H9 (cell line): ENCODE data around the gene GDF15. TPM values are rescaled to one million over a fixed set of nuclear protein-coding genes. Genes with fewer than 3 reads are reported as not detected.

Source experiments
- DNase-seq: peaks from one replicate; pipeline ENCODE4 v3.0.0-alpha.2; 2017
- H2AFZ ChIP-seq: one replicate; pipeline ENCODE4 v1.6.1; 2013; ENCODE audit warnings: mild to moderate bottlenecking, low read length, control low read depth, moderate library complexity
- H2AK5ac ChIP-seq: 2 replicates; pipeline ENCODE4 v1.6.1; 2013; ENCODE audit warnings: low read length, control low read depth, mixed read lengths; ENCODE audit not compliant: insufficient read length
- H2BK120ac ChIP-seq: one replicate; pipeline ENCODE4 v1.6.1; 2013; ENCODE audit warnings: low read depth, mild to moderate bottlenecking, low read length, control low read depth, inconsistent platforms; ENCODE audit not compliant: poor library complexity, severe bottlenecking
- H2BK12ac ChIP-seq: 2 replicates; pipeline ENCODE4 v1.6.1; 2013; ENCODE audit warnings: low read length, control low read depth, mixed read lengths, low read depth; ENCODE audit not compliant: insufficient read length
- H2BK15ac ChIP-seq: 2 replicates; pipeline ENCODE4 v1.6.1; 2013; ENCODE audit warnings: low read depth, low read length, control low read depth
- H2BK20ac ChIP-seq: one replicate; pipeline ENCODE4 v1.6.1; 2013; ENCODE audit warnings: low read depth, mild to moderate bottlenecking, low read length, control low read depth, inconsistent platforms; ENCODE audit not compliant: poor library complexity, severe bottlenecking
- H2BK5ac ChIP-seq: 2 replicates; pipeline ENCODE4 v1.6.1; 2013; ENCODE audit warnings: low read length, control low read depth, mixed read lengths; ENCODE audit not compliant: insufficient read length
- H3K14ac ChIP-seq: 2 replicates; pipeline ENCODE4 v1.6.1; 2013; ENCODE audit warnings: low read length, control low read depth; ENCODE audit not compliant: insufficient read depth
- H3K18ac ChIP-seq: 2 replicates; pipeline ENCODE4 v1.6.1; 2013; ENCODE audit warnings: low read depth, mild to moderate bottlenecking, mixed read lengths, low read length, control low read depth; ENCODE audit not compliant: insufficient read length
- H3K23ac ChIP-seq: 2 replicates; pipeline ENCODE4 v1.6.1; 2013; ENCODE audit warnings: low read length, control low read depth, mixed read lengths, low read depth; ENCODE audit not compliant: insufficient read length
- H3K23me2 ChIP-seq: 2 replicates; pipeline ENCODE4 v1.6.1; 2013; ENCODE audit warnings: low read depth, mild to moderate bottlenecking, mixed read lengths, low read length, control low read depth; ENCODE audit not compliant: insufficient read length, poor library complexity, severe bottlenecking
- H3K27ac ChIP-seq: 2 replicates; pipeline ENCODE4 v1.5.1; 2013; ENCODE audit warnings: low read length, control low read depth, mixed read lengths, low read depth; ENCODE audit not compliant: insufficient read length
- H3K27me3 ChIP-seq: 2 replicates; pipeline ENCODE4 v1.6.1; 2013; ENCODE audit warnings: low read length, control low read depth, inconsistent platforms; ENCODE audit not compliant: insufficient read depth
- H3K4ac ChIP-seq: 2 replicates; pipeline ENCODE4 v1.6.1; 2013; ENCODE audit warnings: low read depth, mild to moderate bottlenecking, control low read depth, inconsistent platforms, low read length, moderate library complexity
- H3K4me1 ChIP-seq: 2 replicates; pipeline ENCODE4 v1.6.1; 2013; ENCODE audit warnings: low read length, control low read depth, inconsistent platforms; ENCODE audit not compliant: insufficient read depth
- H3K4me2 ChIP-seq: 2 replicates; pipeline ENCODE4 v1.6.1; 2013; ENCODE audit warnings: low read length, control low read depth, mixed read lengths; ENCODE audit not compliant: insufficient read length, insufficient read depth
- H3K56ac ChIP-seq: 2 replicates; pipeline ENCODE4 v1.6.1; 2013; ENCODE audit warnings: low read depth, mild to moderate bottlenecking, mixed read lengths, low read length, control low read depth; ENCODE audit not compliant: insufficient read length
- H3K79me1 ChIP-seq: 2 replicates; pipeline ENCODE4 v1.6.1; 2013; ENCODE audit warnings: low read depth, mild to moderate bottlenecking, moderate library complexity, low read length, control low read depth, inconsistent platforms; ENCODE audit not compliant: insufficient read depth, poor library complexity, severe bottlenecking
- H3K79me2 ChIP-seq: 2 replicates; pipeline ENCODE4 v1.6.1; 2013; ENCODE audit warnings: low read length, control low read depth, inconsistent platforms; ENCODE audit not compliant: insufficient read depth
- H3K9ac ChIP-seq: 2 replicates; pipeline ENCODE4 v1.6.1; 2013; ENCODE audit warnings: low read length, control low read depth, mixed read lengths; ENCODE audit not compliant: insufficient read length; ENCODE audit errors: extremely low read depth
- H3K9me3 ChIP-seq: one replicate; pipeline ENCODE4 v1.6.1; 2013; ENCODE audit warnings: low read depth, low read length, inconsistent platforms; ENCODE audit not compliant: control insufficient read depth
- H3T11ph ChIP-seq: one replicate; pipeline ENCODE4 v1.6.1; 2013; ENCODE audit warnings: mild to moderate bottlenecking, low read length, control low read depth, inconsistent platforms
- H4K20me1 ChIP-seq: one replicate; pipeline ENCODE4 v1.6.1; 2013; ENCODE audit not compliant: control insufficient read depth, insufficient read length, insufficient read depth
- H4K5ac ChIP-seq: 2 replicates; pipeline ENCODE4 v1.6.1; 2013; ENCODE audit warnings: low read depth, mild to moderate bottlenecking, mixed read lengths, low read length, control low read depth; ENCODE audit not compliant: insufficient read length
- H4K8ac ChIP-seq: replicated peaks from 2 replicates; pipeline ENCODE4 v1.6.1; 2013; ENCODE audit warnings: low read length, control low read depth, mixed read lengths, low read depth; ENCODE audit not compliant: insufficient read length
- H4K91ac ChIP-seq: 2 replicates; pipeline ENCODE4 v1.6.1; 2013; ENCODE audit warnings: low read depth, mild to moderate bottlenecking, moderate library complexity, mixed read lengths, low read length, control low read depth; ENCODE audit not compliant: insufficient read length
- H3K27ac Mint-ChIP-seq, 3 experiments: 2 replicates in 2 of 3; 3 replicates in 1 of 3; pipeline ENCODE4 v1.8.0; 2020 to 2021; ENCODE audit warnings: mixed read lengths in 3 of 3, mild to moderate bottlenecking in 1 of 3, moderate library complexity in 1 of 3
- H3K27me3 Mint-ChIP-seq: 2 replicates; pipeline ENCODE4 v1.8.0; 2021; ENCODE audit warnings: low read depth, mild to moderate bottlenecking, moderate library complexity, mixed read lengths
- H3K36me3 Mint-ChIP-seq, 3 experiments: 2 replicates in 2 of 3; 3 replicates in 1 of 3; pipeline ENCODE4 v1.8.0; 2020 to 2021; ENCODE audit warnings: low read depth in 3 of 3, mixed read lengths in 3 of 3; ENCODE audit not compliant: insufficient read depth in 1 of 3
- H3K4me1 Mint-ChIP-seq, 2 experiments: 2 replicates each; pipeline ENCODE4 v1.8.0; 2020; ENCODE audit warnings: mixed read lengths in 2 of 2
- H3K4me3 Mint-ChIP-seq, 2 experiments: 2 replicates in 1 of 2; 3 replicates in 1 of 2; pipeline ENCODE4 v1.8.0; 2020 to 2021; ENCODE audit warnings: mild to moderate bottlenecking in 2 of 2, mixed read lengths in 2 of 2, moderate library complexity in 1 of 2
- H3K9me3 Mint-ChIP-seq, 2 experiments: 2 replicates in 1 of 2; 3 replicates in 1 of 2; pipeline ENCODE4 v1.8.0; 2020; ENCODE audit warnings: mild to moderate bottlenecking in 2 of 2, mixed read lengths in 2 of 2, moderate library complexity in 1 of 2
- WGBS: extraction: QIAGEN DNeasy Blood & Tissue Kit; methylation state at CpG from one replicate; pipeline ENCODE4 v1.1.7; 2013; ENCODE audit warnings: missing lambda C conversion rate, low lambda C conversion rate, mixed read lengths; ENCODE audit not compliant: insufficient read length; ENCODE audit errors: extremely low coverage; 5-methylcytosine and 5-hydroxymethylcytosine counted together
- total RNA-seq: library from RNA; stranded (reverse); gene quantifications from 2 replicates; pipeline ENCODE4 v1.2.1, GENCODE V29; 2021
- TF ChIP-seq, protein P1 (sequence below): fragments of 200-600 bp; sonication (generic); conservative IDR thresholded peaks from 3 replicates; pipeline ENCODE4 v1.8.0; 2021; ENCODE audit warnings: antibody characterized with exemption, mild to moderate bottlenecking

GDF15 gene
- total RNA-seq, 1 experiment from 2014 or later, result 5.7 TPM

DNA sequence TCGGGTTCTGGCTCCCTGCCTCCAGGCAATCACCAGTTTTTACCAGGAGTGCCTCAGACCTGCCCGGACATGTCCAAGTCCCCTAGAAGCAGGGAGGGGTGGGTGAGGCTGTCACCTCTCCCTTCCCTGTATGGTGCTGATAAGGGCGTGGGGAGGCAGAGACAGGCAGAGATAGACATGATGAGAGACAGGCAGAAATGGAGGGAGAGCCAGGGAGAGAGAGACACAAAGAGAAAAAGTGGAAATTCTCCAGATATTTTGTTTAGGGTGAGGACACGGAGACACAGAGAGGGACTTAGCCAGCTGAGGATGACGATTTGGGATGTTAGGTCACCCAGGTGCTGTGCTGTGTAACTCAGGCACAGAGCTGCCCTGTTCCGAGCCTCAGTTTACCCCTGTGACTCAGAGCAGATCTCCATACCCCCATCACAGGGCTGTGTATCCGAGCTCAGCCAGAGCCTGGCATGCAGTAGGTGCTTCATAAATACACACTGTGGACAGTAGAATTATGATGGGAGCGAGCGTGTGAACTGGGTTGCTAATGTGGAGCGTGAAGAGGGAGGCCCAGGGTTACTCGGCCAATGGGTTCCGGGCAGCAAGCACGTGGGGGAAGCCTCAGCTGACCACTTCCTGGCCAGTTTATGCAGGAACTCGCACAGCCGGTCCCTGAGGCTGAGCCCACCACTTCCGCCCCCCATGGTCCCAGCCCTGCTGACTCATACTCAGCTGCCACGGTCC is 11.9 kb upstream of the GDF15 start:
- peak overlapping the region; percentile 48 for H3K4ac ChIP-seq
- H2BK120ac ChIP-seq, result peak overlapping the region; percentile 15
- Mint-ChIP-seq H3K9me3 (no peaks in the 10 kb centered on the region; a peak in 1 of 5 replicates), H3K4me3 (peak overlapping the region in 1 of 2 experiments; percentile 46; a peak in 3 of 5 replicates), H3K4me1 (peaks cover 19 to 20% of the 10 kb centered on the region in 2 experiments), H3K36me3 (peaks cover 0 to 2% (median 0%) of the 10 kb centered on the region in 3 experiments; a peak in 1 of 7 replicates), H3K27me3 (no peaks in the 10 kb centered on the region; the same call in 1 of the 2 replicates), H3K27ac (peak overlapping the region; percentile 97 to 98 (median 97))
- no peak overlapping the region for H3K4me2 ChIP-seq
- peak; percentile 99 for DNase-seq
- H2BK12ac ChIP-seq, result peak overlapping the region; percentile 68
- peak overlapping the region; percentile 49 for H2BK20ac ChIP-seq
- H2BK5ac ChIP-seq, result peak overlapping the region; percentile 51
- H4K91ac ChIP-seq, result peak overlapping the region; percentile 77
- H3K4me1 ChIP-seq, result peaks cover 2% of the 10 kb centered on the region; the same call in 1 of the 2 replicates
- no peak overlapping the region for H3K56ac ChIP-seq
- no peak overlapping the region for H2BK15ac ChIP-seq
- no peaks in the 10 kb centered on the region for H3K27me3 ChIP-seq
- WGBS, result no CpG with 5 or more reads among the region's 17 CpGs
- H3T11ph ChIP-seq, result peak overlapping the region; percentile 3
- H3K27ac ChIP-seq, result peak overlapping the region; percentile 67
- H3K9me3 ChIP-seq, result no peaks in the 10 kb centered on the region
- H3K9ac ChIP-seq, result no peak overlapping the region
- H3K18ac ChIP-seq, result peak overlapping the region; percentile 94
- H3K14ac ChIP-seq, result peak overlapping the region; percentile 87; the same call in 1 of the 2 replicates
- TF ChIP-seq, protein P1, sequence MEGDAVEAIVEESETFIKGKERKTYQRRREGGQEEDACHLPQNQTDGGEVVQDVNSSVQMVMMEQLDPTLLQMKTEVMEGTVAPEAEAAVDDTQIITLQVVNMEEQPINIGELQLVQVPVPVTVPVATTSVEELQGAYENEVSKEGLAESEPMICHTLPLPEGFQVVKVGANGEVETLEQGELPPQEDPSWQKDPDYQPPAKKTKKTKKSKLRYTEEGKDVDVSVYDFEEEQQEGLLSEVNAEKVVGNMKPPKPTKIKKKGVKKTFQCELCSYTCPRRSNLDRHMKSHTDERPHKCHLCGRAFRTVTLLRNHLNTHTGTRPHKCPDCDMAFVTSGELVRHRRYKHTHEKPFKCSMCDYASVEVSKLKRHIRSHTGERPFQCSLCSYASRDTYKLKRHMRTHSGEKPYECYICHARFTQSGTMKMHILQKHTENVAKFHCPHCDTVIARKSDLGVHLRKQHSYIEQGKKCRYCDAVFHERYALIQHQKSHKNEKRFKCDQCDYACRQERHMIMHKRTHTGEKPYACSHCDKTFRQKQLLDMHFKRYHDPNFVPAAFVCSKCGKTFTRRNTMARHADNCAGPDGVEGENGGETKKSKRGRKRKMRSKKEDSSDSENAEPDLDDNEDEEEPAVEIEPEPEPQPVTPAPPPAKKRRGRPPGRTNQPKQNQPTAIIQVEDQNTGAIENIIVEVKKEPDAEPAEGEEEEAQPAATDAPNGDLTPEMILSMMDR, result no peak
- H4K8ac ChIP-seq, result peak overlapping the region; percentile 90
- H3K23me2 ChIP-seq, result no peaks in the 10 kb centered on the region
- H4K20me1 ChIP-seq, result peaks cover 2% of the 10 kb centered on the region
- no peaks in the 10 kb centered on the region for H3K79me2 ChIP-seq
- peak overlapping the region; percentile 23 for H3K23ac ChIP-seq
- H2AFZ ChIP-seq, result no peak overlapping the region
- H3K79me1 ChIP-seq, result no peaks in the 10 kb centered on the region
- H4K5ac ChIP-seq, result peak overlapping the region; percentile 77
- peak overlapping the region; percentile 15 for H2AK5ac ChIP-seq
